Measurements from ENCODE around the gene SLFN14. TPM values are rescaled to one million over a fixed set of nuclear protein-coding genes. Genes with fewer than 3 reads are reported as not detected.
"Not testable (repeated sequence)": the region's sequence is repeated elsewhere in the genome, so short reads cannot be mapped to it uniquely, and the experiment has no call there.

The SLFN14 gene
- polyA plus RNA-seq, 1 experiment: not detected

DNA sequence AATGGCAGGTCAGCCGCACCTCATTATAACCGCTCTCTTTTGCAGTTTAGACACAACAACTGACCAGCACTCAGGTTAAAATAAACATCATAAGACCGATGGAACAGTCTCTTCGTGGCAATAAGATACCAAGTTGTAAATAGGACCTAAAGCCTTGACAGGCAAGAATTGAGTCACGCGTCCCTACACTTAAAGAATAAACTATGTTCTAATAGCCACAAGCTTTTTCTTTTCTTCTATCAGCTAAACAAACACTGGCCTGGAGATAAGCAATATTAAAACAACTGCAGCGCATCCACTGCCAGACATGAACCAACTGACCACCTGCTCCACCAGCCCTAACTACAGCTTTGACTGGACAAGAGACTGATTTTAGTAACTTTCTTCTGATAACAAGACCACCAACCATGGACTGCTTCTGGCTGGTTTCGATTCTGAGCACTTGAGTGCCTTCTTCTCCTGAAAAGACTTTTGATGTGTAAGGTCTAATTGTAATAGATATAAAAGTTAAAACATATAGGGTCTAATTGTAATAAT, 40.6 kb downstream of the SLFN14 start:
- peaks cover 3% of the 10 kb centered on the region; the same call in 1 of the 2 replicates for H3K27me3 ChIP-seq (ENCODE audit: control insufficient read depth, insufficient read depth, low read length)
- DNase-seq (ENCODE audit: low read depth): no peak
- CTCF ChIA-PET: interaction anchor here (0.5 kb wide), 1 partner anchor 863 kb away, joined by 3 read pairs; no protein-coding TSS in a partner anchor
- POLR2A ChIA-PET: no interaction called here
- TF ChIP-seq, protein P1, sequence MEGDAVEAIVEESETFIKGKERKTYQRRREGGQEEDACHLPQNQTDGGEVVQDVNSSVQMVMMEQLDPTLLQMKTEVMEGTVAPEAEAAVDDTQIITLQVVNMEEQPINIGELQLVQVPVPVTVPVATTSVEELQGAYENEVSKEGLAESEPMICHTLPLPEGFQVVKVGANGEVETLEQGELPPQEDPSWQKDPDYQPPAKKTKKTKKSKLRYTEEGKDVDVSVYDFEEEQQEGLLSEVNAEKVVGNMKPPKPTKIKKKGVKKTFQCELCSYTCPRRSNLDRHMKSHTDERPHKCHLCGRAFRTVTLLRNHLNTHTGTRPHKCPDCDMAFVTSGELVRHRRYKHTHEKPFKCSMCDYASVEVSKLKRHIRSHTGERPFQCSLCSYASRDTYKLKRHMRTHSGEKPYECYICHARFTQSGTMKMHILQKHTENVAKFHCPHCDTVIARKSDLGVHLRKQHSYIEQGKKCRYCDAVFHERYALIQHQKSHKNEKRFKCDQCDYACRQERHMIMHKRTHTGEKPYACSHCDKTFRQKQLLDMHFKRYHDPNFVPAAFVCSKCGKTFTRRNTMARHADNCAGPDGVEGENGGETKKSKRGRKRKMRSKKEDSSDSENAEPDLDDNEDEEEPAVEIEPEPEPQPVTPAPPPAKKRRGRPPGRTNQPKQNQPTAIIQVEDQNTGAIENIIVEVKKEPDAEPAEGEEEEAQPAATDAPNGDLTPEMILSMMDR (IDR thresholded peaks at IDR 0.05; ENCODE audit: insufficient read depth, low read depth, low read length): no peak
- no peaks in the 10 kb centered on the region for H3K36me3 ChIP-seq (ENCODE audit: control insufficient read depth, insufficient read depth, low read length)
- no peak overlapping the region for H3K4me3 ChIP-seq (ENCODE audit: low read depth, low read length)

DNA sequence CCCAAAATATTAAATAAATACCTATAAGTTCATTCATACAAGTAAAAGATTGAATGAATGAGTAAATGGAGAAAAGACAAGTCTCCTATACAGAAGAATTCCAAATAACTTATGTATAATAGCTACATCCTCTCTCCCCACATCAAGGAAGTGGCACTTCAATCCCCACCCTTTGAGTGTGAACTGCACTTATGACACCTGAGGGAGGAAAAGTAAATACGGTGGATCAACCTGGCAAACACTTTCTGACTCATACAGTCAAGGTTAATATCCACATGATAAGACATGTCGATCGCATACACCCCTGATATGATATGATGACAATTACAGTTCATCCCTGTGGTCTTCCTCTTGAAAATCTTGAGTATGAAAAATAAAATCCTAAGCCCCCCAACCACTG, 41.2 kb downstream of the SLFN14 start:
- peaks cover 4% of the 10 kb centered on the region for H3K27me3 ChIP-seq (ENCODE audit: control insufficient read depth, insufficient read depth, low read length)
- no peaks in the 10 kb centered on the region for H3K36me3 ChIP-seq (ENCODE audit: control insufficient read depth, insufficient read depth, low read length)
- POLR2A ChIA-PET: no interaction called here
- TF ChIP-seq, protein P1 (IDR thresholded peaks at IDR 0.05; ENCODE audit: insufficient read depth, low read depth, low read length): no peak
- CTCF ChIA-PET: no interaction called here
- no peak for DNase-seq (ENCODE audit: low read depth)
- H3K4me3 ChIP-seq (ENCODE audit: low read depth, low read length): no peak overlapping the region

DNA sequence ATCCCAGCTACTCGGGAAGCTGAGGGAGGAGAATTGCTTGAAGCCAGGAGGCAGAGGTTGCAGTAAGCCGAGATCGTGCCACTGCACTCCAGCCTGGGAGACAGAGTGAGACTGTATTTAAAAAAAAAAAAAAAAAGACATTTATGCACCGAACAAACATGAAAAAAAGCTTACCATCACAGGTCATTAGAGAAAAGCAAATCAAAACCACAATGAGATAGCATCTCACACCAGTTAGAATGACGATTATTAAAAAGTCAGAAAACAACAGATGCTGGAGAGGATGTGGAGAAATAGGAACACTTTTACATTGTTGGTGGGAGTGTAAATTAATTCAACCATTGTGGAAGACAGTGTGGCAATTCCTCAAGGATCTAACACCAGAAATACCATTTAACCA, 42.2 kb downstream of the SLFN14 start:
- H3K4me3 ChIP-seq (ENCODE audit: low read depth, low read length); POLR2A ChIA-PET; DNase-seq (ENCODE audit: low read depth); CTCF ChIA-PET; H3K36me3 ChIP-seq (ENCODE audit: control insufficient read depth, insufficient read depth, low read length); H3K27me3 ChIP-seq (ENCODE audit: control insufficient read depth, insufficient read depth, low read length): not testable (repeated sequence)

DNA sequence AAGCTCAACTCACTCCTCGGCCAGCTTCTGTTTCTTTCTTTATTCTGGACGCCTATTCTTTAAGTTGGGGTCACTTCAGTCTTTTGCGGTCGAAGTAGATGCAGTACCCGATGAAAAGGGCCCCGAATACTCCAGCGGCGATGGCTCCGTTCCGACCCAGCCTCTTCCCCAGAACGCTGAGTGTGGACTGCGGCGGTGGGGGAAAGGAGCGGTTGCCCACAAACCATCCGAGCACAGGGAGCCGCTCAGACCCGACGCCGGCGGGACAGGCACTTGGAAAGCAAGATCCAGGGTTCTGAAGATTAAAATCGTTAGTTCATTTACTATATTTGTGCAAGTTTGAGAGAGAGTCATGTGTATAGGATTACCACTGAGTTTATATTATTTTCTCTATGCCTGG, 45.6 kb downstream of the SLFN14 start:
- ChIA-PET POLR2A (no interaction called here), CTCF (interaction anchor here (1.2 kb wide), 1 partner anchor 30 kb away, joined by 3 read pairs; no protein-coding TSS in a partner anchor)

DNA sequence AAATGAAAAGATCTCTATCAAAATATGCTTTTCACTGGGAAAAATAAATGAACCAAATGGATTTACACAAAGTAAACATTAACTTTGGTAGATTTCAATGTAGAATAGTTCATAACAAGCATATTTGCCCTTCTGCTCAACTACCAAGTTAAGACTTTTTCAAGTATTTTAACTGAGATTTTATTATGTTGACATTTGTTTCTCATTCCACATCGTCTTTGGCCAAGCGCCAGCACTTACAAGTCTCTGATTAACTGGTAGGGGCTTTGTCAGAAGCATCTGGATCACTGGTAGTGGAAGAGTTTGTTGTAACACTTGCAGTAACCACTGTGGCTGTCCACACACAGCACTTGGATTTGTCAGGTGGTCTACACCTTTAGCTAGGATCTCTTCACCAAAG, 46.1 kb downstream of the SLFN14 start:
- no peak for DNase-seq (ENCODE audit: low read depth)
- POLR2A ChIA-PET: no interaction called here
- TF ChIP-seq, protein P1 (IDR thresholded peaks at IDR 0.05; ENCODE audit: insufficient read depth, low read depth, low read length): no peak
- Histone ChIP-seq H3K27me3 (ENCODE audit: control insufficient read depth, insufficient read depth, low read length) (peaks cover 4% of the 10 kb centered on the region), H3K36me3 (ENCODE audit: control insufficient read depth, insufficient read depth, low read length) (no peaks in the 10 kb centered on the region), H3K4me3 (ENCODE audit: low read depth, low read length) (no peak overlapping the region)
- CTCF ChIA-PET: interaction anchor here (0.6 to 1.2 kb wide), 2 partner anchors 29 to 202 kb away, joined by 3 read pairs; no protein-coding TSS in a partner anchor

More for the DNA sequence above, 45.6 kb downstream of the SLFN14 start:
- no peaks in the 10 kb centered on the region for H3K36me3 ChIP-seq (ENCODE audit: control insufficient read depth, insufficient read depth, low read length)
- TF ChIP-seq, protein P1 (IDR thresholded peaks at IDR 0.05; ENCODE audit: insufficient read depth, low read depth, low read length): no peak
- DNase-seq (ENCODE audit: low read depth): no peak
- peaks cover 4% of the 10 kb centered on the region for H3K27me3 ChIP-seq (ENCODE audit: control insufficient read depth, insufficient read depth, low read length)
- H3K4me3 ChIP-seq (ENCODE audit: low read depth, low read length): no peak overlapping the region

Small RNAs within 50 kb of the gene (small RNA-seq; reads per million reads assigned to genes)
- gene AC004134.1 (ENCODE audit: insufficient read length, low read depth, low replicate concordance) (not detected), gene AC015911.1 (ENCODE audit: insufficient read length, low read depth, low replicate concordance) (not detected), gene SNORD7 (ENCODE audit: insufficient read length, low read depth, low replicate concordance) (3.2 reads per million, percentile 41 among the genes with 10 or more reads in this experiment)

Other genes with a start within 250 kb of the SLFN14 start
- 14.5 and 21.2 TPM in 2 replicates for gene SLFN11, start 187.2 kb downstream of the SLFN14 start, polyA plus RNA-seq (2011; rRNA removed)
- gene SLFN12, start 128.3 kb downstream of the SLFN14 start, polyA plus RNA-seq (2011; rRNA removed): 8.6 and 16.5 TPM in 2 replicates
- 1.3 and 1.7 TPM in 2 replicates for gene SLFN13, start 112.1 kb downstream of the SLFN14 start, polyA plus RNA-seq (2011; rRNA removed)
- not detected in 2 replicates for gene SLFN12L, start 23.1 kb downstream of the SLFN14 start, polyA plus RNA-seq (2011; rRNA removed)
- gene PEX12, start 17.8 kb upstream of the SLFN14 start, polyA plus RNA-seq (2011; rRNA removed): 8.5 and 11.0 TPM in 2 replicates
- 122 and 151 TPM in 2 replicates for gene AP2B1, start 26.5 kb upstream of the SLFN14 start, polyA plus RNA-seq (2011; rRNA removed)
- gene RASL10B, start 170.8 kb upstream of the SLFN14 start, polyA plus RNA-seq (2011; rRNA removed): 3.2 and 4.5 TPM in 2 replicates
- gene GAS2L2, start 192.4 kb upstream of the SLFN14 start, polyA plus RNA-seq (2011; rRNA removed): not detected in 2 replicates
- gene C17orf50, start 200.1 kb upstream of the SLFN14 start, polyA plus RNA-seq (2011; rRNA removed): not detected in 2 replicates
- gene MMP28, start 234.8 kb upstream of the SLFN14 start, polyA plus RNA-seq (2011; rRNA removed): 0.15 and 0.28 TPM in 2 replicates
- gene TAF15, start 248.7 kb upstream of the SLFN14 start, polyA plus RNA-seq (2011; rRNA removed): 27.4 and 49.6 TPM in 2 replicates